Trophoblast cell (in vitro differentiated cells and primary cell): Measurements from ENCODE around the gene CFAP92.

ENCODE experiments used
- DNase-seq, 2 donors: peaks; one replicate each; pipeline ENCODE4 v3.0.0-alpha.2; 2016
- H2AFZ ChIP-seq: 2 replicates; pipeline ENCODE4 v1.6.1; 2013; ENCODE audit warnings: low read length, moderate library complexity, mild to moderate bottlenecking; ENCODE audit not compliant: insufficient read depth, poor library complexity
- H2AK5ac ChIP-seq: 2 replicates; pipeline ENCODE4 v1.6.1; 2013; ENCODE audit warnings: mild to moderate bottlenecking, low read length
- H2BK120ac ChIP-seq: 2 replicates; pipeline ENCODE4 v1.6.1; 2013; ENCODE audit warnings: low read length, mild to moderate bottlenecking, moderate library complexity; ENCODE audit not compliant: insufficient read depth, poor library complexity
- H2BK12ac ChIP-seq: 2 replicates; pipeline ENCODE4 v1.6.1; 2013; ENCODE audit warnings: mild to moderate bottlenecking, low read length, moderate library complexity
- H2BK5ac ChIP-seq: 2 replicates; pipeline ENCODE4 v1.6.1; 2013; ENCODE audit warnings: low read length, low read depth, moderate library complexity, mild to moderate bottlenecking; ENCODE audit not compliant: poor library complexity
- H3K14ac ChIP-seq: 2 replicates; pipeline ENCODE4 v1.6.1; 2013; ENCODE audit warnings: mild to moderate bottlenecking, low read length
- H3K18ac ChIP-seq: 2 replicates; pipeline ENCODE4 v1.6.1; 2013; ENCODE audit warnings: mild to moderate bottlenecking, low read length
- H3K23ac ChIP-seq: 2 replicates; pipeline ENCODE4 v1.6.1; 2013; ENCODE audit warnings: low read length
- H3K27ac ChIP-seq: 2 replicates; pipeline ENCODE4 v1.5.1; 2013; ENCODE audit warnings: low read depth, mild to moderate bottlenecking, inconsistent platforms, low read length, moderate library complexity
- H3K27me3 ChIP-seq: 2 replicates; pipeline ENCODE4 v1.6.1; 2013; ENCODE audit warnings: inconsistent platforms, mild to moderate bottlenecking, low read length, moderate library complexity; ENCODE audit not compliant: insufficient read depth
- H3K36me3 ChIP-seq, 2 experiments: 1 replicate in 1 of 2; 2 replicates in 1 of 2; pipeline ENCODE4 v1.6.1; 2013; ENCODE audit warnings: low read length in 2 of 2, mild to moderate bottlenecking in 2 of 2, moderate library complexity in 1 of 2; ENCODE audit not compliant: insufficient read depth in 2 of 2, control insufficient read depth in 1 of 2
- H3K4ac ChIP-seq: 2 replicates; pipeline ENCODE4 v1.6.1; 2013; ENCODE audit warnings: low read depth, mild to moderate bottlenecking, low read length, moderate library complexity
- H3K4me1 ChIP-seq, 2 experiments: 1 replicate in 1 of 2; 2 replicates in 1 of 2; pipeline ENCODE4 v1.6.1; 2013; ENCODE audit warnings: low read length in 2 of 2, mild to moderate bottlenecking in 2 of 2, moderate library complexity in 1 of 2; ENCODE audit not compliant: insufficient read depth in 2 of 2, control insufficient read depth in 1 of 2
- H3K4me2 ChIP-seq: 2 replicates; pipeline ENCODE4 v1.6.1; 2013; ENCODE audit warnings: inconsistent platforms, mild to moderate bottlenecking, low read length, moderate library complexity
- H3K4me3 ChIP-seq: 2 replicates; pipeline ENCODE4 v1.5.1; 2013; ENCODE audit warnings: mild to moderate bottlenecking, low read depth, low read length, inconsistent platforms
- H3K79me1 ChIP-seq: one replicate; pipeline ENCODE4 v1.6.1; 2013; ENCODE audit warnings: low read length
- H3K79me2 ChIP-seq: 2 replicates; pipeline ENCODE4 v1.6.1; 2013; ENCODE audit warnings: low read length, mild to moderate bottlenecking; ENCODE audit not compliant: control insufficient read depth, insufficient read depth, poor library complexity
- H3K9ac ChIP-seq: 2 replicates; pipeline ENCODE4 v1.6.1; 2013; ENCODE audit warnings: mild to moderate bottlenecking, low read length
- H3K9me3 ChIP-seq: 2 replicates; pipeline ENCODE4 v1.6.1; 2013; ENCODE audit warnings: low read depth, mild to moderate bottlenecking, control low read depth, inconsistent platforms, low read length; ENCODE audit not compliant: insufficient read depth
- H4K12ac ChIP-seq: 2 replicates; pipeline ENCODE4 v1.6.1; 2013; ENCODE audit warnings: low read depth, mild to moderate bottlenecking, low read length, moderate library complexity
- H4K8ac ChIP-seq: 2 replicates; pipeline ENCODE4 v1.6.1; 2013; ENCODE audit warnings: low read depth, mild to moderate bottlenecking, low read length, moderate library complexity
- H4K91ac ChIP-seq: one replicate; pipeline ENCODE4 v1.6.1; 2013; ENCODE audit warnings: low read depth, mild to moderate bottlenecking, low read length, moderate library complexity
- WGBS: extraction: QIAGEN DNeasy Blood & Tissue Kit; methylation state at CpG from one replicate; pipeline ENCODE4 v1.1.7; 2013; ENCODE audit warnings: missing lambda C conversion rate; ENCODE audit not compliant: insufficient read length, insufficient coverage; ENCODE audit errors: extremely low coverage; 5-methylcytosine and 5-hydroxymethylcytosine counted together

Gene CFAP92

DNA sequence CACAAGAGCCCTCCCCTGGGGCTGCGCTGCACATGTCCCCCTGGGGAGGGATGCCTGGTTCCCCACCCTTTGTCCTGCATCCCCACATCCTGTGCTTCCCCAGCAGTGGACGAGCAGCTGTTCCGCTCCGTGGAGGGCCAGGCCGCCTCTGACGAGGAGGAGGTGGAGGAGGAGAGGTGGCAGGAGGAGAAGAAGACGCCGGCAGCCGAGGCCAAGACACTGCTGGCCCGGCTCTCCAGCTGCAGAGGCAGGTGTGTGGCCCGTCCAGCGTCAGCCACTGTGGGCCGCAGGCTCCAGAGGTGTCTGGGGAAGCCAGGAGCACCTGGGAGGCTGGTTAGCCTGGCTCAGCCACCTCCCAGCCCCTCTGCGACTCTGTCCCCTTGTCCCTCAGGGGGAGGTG, 38.8 kb upstream of the CFAP92 start:
- H2BK12ac ChIP-seq = no peak overlapping the region
- H4K8ac ChIP-seq = no peak overlapping the region
- H2BK5ac ChIP-seq = no peak overlapping the region
- H3K4me3 ChIP-seq = no peak overlapping the region
- no peak overlapping the region for H2BK120ac ChIP-seq
- H3K4me1 ChIP-seq = no peaks in the 10 kb centered on the region
- H3K36me3 ChIP-seq = no peaks in the 10 kb centered on the region
- H4K91ac ChIP-seq = no peak overlapping the region
- no peaks in the 10 kb centered on the region for H3K27me3 ChIP-seq
- no peak overlapping the region for H2AK5ac ChIP-seq
- no peak overlapping the region for H4K12ac ChIP-seq
- no peak overlapping the region for H3K4ac ChIP-seq
- no peak overlapping the region for H3K27ac ChIP-seq
- no peak for DNase-seq
- no peak overlapping the region for H3K9ac ChIP-seq
- H2AFZ ChIP-seq = no peak overlapping the region
- no peak overlapping the region for H3K23ac ChIP-seq
- no peak overlapping the region for H3K18ac ChIP-seq
- WGBS = no CpG with 5 or more reads among the region's 14 CpGs
- H3K79me2 ChIP-seq = no peaks in the 10 kb centered on the region
- no peak overlapping the region for H3K14ac ChIP-seq
- H3K4me2 ChIP-seq = no peak overlapping the region
- H3K79me1 ChIP-seq = no peaks in the 10 kb centered on the region
- H3K9me3 ChIP-seq = peaks cover 3% of the 10 kb centered on the region

DNA sequence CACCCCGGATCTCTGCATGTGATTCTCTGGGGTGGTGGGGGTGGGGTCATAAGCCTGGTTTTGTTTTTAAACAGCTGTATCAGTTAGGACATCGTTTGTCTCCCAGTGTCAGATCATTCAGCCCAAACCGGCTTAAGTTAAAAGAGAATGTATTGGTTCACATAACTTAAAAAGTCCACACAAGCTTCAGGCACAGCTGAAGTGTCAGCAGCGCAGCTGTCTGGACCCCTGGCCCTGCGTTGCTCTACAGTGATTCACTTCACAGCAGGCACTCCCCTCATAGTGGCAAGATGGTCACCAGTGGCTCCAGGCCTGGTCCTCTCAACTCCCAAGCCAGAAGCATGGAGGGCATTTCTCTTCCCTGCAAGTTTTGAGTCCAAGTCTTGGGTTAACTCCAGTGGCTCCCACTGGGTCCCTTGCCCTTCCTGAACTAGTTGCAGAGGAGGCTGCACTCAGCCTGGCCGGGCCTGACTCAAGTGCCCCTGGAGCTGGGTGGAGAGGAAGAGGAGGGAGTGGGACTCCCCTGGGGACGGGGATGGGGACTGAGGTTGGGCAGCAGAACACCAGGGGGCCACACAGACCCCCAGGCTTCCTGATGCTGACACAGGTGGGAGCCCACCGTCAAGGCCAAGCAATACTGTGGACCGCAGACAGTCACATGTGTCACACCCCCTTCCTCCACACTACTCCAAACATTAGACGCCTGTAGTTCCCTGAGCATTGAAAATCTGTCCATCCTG, 37.8 kb upstream of the CFAP92 start:
- DNase-seq = no peak
- Histone ChIP-seq H4K91ac (no peak overlapping the region), H3K4ac (no peak overlapping the region), H3K79me1 (no peaks in the 10 kb centered on the region), H3K23ac (no peak overlapping the region), H3K14ac (no peak overlapping the region), H2AFZ (no peak overlapping the region), H3K4me3 (no peak overlapping the region), H3K36me3 (no peaks in the 10 kb centered on the region), H3K4me2 (no peak overlapping the region), H4K12ac (no peak overlapping the region), H3K9ac (no peak overlapping the region), H2BK5ac (no peak overlapping the region), H2BK120ac (no peak overlapping the region), H3K9me3 (peaks cover 3% of the 10 kb centered on the region), H3K27me3 (no peaks in the 10 kb centered on the region), H2AK5ac (no peak overlapping the region), H3K27ac (no peak overlapping the region), H3K18ac (no peak overlapping the region), H4K8ac (no peak overlapping the region), H3K4me1 (peaks cover 4 to 9% of the 10 kb centered on the region in 2 experiments), H2BK12ac (no peak overlapping the region), H3K79me2 (no peaks in the 10 kb centered on the region)
- WGBS = no CpG with 5 or more reads among the region's 10 CpGs

- WGBS = no CpG with 5 or more reads among the region's 4 CpGs
- no peaks in the 10 kb centered on the region for H3K36me3 ChIP-seq
- no peak overlapping the region for H3K4me3 ChIP-seq
- H3K4me1 ChIP-seq = peaks cover 4 to 10% of the 10 kb centered on the region in 2 experiments
- no peak overlapping the region for H4K12ac ChIP-seq
- DNase-seq = no peak
- H3K18ac ChIP-seq = no peak overlapping the region
- H3K79me2 ChIP-seq = no peaks in the 10 kb centered on the region
- no peaks in the 10 kb centered on the region for H3K27me3 ChIP-seq
- no peak overlapping the region for H2BK120ac ChIP-seq
- no peak overlapping the region for H2BK5ac ChIP-seq
- no peak overlapping the region for H3K9ac ChIP-seq
- no peak overlapping the region for H3K14ac ChIP-seq
- no peak overlapping the region for H4K91ac ChIP-seq
- H3K9me3 ChIP-seq = no peaks in the 10 kb centered on the region
- no peak overlapping the region for H2AK5ac ChIP-seq
- H4K8ac ChIP-seq = no peak overlapping the region
- no peak overlapping the region for H3K27ac ChIP-seq
- H2BK12ac ChIP-seq = no peak overlapping the region
- no peaks in the 10 kb centered on the region for H3K79me1 ChIP-seq
- no peak overlapping the region for H3K4ac ChIP-seq
- no peak overlapping the region for H2AFZ ChIP-seq
- H3K23ac ChIP-seq = no peak overlapping the region
- H3K4me2 ChIP-seq = no peak overlapping the region
Observed at GRCh38 chr3:129030611-129031010, 36.7 kb upstream of the CFAP92 start.

DNA sequence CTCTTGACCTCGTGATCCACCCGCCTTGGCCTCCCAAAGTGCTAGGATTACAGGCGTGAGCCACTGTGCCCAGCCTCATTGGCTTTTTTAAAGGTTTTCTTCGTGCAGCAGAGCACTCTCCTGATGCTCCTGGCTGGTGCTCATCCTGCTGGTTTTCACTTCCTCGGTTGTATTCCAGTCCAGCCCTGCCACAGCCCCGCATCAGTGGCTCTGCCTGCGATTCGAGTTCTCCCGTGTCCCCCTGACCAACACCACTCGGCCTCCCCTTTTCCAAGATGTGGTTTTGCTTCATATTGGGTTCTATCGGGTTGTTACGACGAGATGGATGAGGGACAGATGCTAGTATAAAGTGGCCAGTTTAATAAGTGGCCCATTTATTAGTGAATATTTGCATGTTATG, 35.0 kb upstream of the CFAP92 start:
- Histone ChIP-seq H4K91ac (no peak overlapping the region), H2AFZ (no peak overlapping the region), H4K8ac (no peak overlapping the region), H2BK120ac (no peak overlapping the region), H3K4ac (no peak overlapping the region), H3K14ac (no peak overlapping the region), H3K79me2 (no peaks in the 10 kb centered on the region), H3K9me3 (no peaks in the 10 kb centered on the region), H3K36me3 (no peaks in the 10 kb centered on the region), H3K18ac (no peak overlapping the region), H3K27ac (no peak overlapping the region), H2AK5ac (no peak overlapping the region), H3K4me3 (no peak overlapping the region), H2BK5ac (no peak overlapping the region), H3K9ac (no peak overlapping the region), H3K4me2 (no peak overlapping the region), H3K23ac (no peak overlapping the region), H3K27me3 (no peaks in the 10 kb centered on the region), H4K12ac (no peak overlapping the region), H3K79me1 (no peaks in the 10 kb centered on the region), H3K4me1 (peaks cover 4 to 10% of the 10 kb centered on the region in 2 experiments), H2BK12ac (no peak overlapping the region)
- no peak for DNase-seq
- no CpG with 5 or more reads among the region's 13 CpGs for WGBS
